Thoracic aorta (tissue), 2 donors: ENCODE results near the gene PFKFB3. TPM values are rescaled to one million over a fixed set of nuclear protein-coding genes. Genes with fewer than 3 reads are reported as not detected.
"Not testable (repeated sequence)": the region's sequence is repeated elsewhere in the genome, so short reads cannot be mapped to it uniquely, and the experiment has no call there.

Source experiments
- ATAC-seq: fragments of 150-250 bp; one replicate; pipeline ENCODE4 v1.8.0; 2017; ENCODE audit warnings: low read depth; ENCODE audit not compliant: insufficient number of reproducible peaks, low FRiP score
- DNase-seq: peaks from one replicate; pipeline ENCODE4 v3.0.0-alpha.2; 2020; ENCODE audit warnings: low spot score
- H3K27ac ChIP-seq, 2 donors: fragments of 200-600 bp; sonication (generic); 1 replicate in 1 of 2; 2 replicates in 1 of 2; pipeline ENCODE4 v1.5.1; 2016; ENCODE audit warnings: mild to moderate bottlenecking in 2 of 2, moderate library complexity in 2 of 2
- H3K27me3 ChIP-seq: fragments of 200-600 bp; sonication (generic); replicated peaks from 2 replicates; pipeline ENCODE4 v1.6.0; 2016; ENCODE audit warnings: mild to moderate bottlenecking; ENCODE audit not compliant: insufficient read depth
- H3K36me3 ChIP-seq: fragments of 200-600 bp; sonication (generic); one replicate; pipeline ENCODE4 v1.5.1; 2016
- H3K4me1 ChIP-seq, 2 donors: fragments of 200-600 bp; sonication (generic); 1 replicate in 1 of 2; 2 replicates in 1 of 2; pipeline versions ENCODE4 v1.5.1 to v1.6.0; 2016; ENCODE audit warnings: low read depth in 2 of 2, mild to moderate bottlenecking in 1 of 2; ENCODE audit not compliant: control insufficient read depth in 1 of 2
- H3K4me3 ChIP-seq: fragments of 200-600 bp; sonication (generic); 2 replicates; pipeline ENCODE4 v1.5.1; 2016; ENCODE audit warnings: mild to moderate bottlenecking
- H3K9me3 ChIP-seq: fragments of 200-600 bp; sonication (generic); 2 replicates; pipeline ENCODE4 v1.5.1; 2016
- total RNA-seq, 2 donors: library from RNA; depleted of rRNA; stranded (reverse); fragments of >200 nt; gene quantifications; one replicate each; pipeline versions ENCODE4 v1.1.0 to v1.2.3, GENCODE V29; 2016
- TF ChIP-seq, protein P1 (sequence below): fragments of 200-600 bp; sonication (generic); IDR thresholded peaks from one replicate; pipeline ENCODE4 v1.5.1; 2019; ENCODE audit warnings: antibody characterized with exemption

PFKFB3 gene
- total RNA-seq, 2 donors from 2014 or later = 151 to 311 TPM

- Histone ChIP-seq H3K27me3 (no peaks in the 10 kb centered on the region), H3K27ac (no peak overlapping the region), H3K4me1 (peaks cover 12 to 24% of the 10 kb centered on the region in 2 donors), H3K9me3 (no peaks in the 10 kb centered on the region), H3K4me3 (no peak overlapping the region), H3K36me3 (no peaks in the 10 kb centered on the region)
- TF ChIP-seq, protein P1, sequence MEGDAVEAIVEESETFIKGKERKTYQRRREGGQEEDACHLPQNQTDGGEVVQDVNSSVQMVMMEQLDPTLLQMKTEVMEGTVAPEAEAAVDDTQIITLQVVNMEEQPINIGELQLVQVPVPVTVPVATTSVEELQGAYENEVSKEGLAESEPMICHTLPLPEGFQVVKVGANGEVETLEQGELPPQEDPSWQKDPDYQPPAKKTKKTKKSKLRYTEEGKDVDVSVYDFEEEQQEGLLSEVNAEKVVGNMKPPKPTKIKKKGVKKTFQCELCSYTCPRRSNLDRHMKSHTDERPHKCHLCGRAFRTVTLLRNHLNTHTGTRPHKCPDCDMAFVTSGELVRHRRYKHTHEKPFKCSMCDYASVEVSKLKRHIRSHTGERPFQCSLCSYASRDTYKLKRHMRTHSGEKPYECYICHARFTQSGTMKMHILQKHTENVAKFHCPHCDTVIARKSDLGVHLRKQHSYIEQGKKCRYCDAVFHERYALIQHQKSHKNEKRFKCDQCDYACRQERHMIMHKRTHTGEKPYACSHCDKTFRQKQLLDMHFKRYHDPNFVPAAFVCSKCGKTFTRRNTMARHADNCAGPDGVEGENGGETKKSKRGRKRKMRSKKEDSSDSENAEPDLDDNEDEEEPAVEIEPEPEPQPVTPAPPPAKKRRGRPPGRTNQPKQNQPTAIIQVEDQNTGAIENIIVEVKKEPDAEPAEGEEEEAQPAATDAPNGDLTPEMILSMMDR = no peak
- DNase-seq (no peak), ATAC-seq (no peak)
Measured at GRCh38 chr10:6186894-6187256, 15.9 kb upstream of the PFKFB3 start.

- no peak overlapping the region for H3K27ac ChIP-seq
- TF ChIP-seq, protein P1 = no peak
- no peak for ATAC-seq
Measured at GRCh38 chr10:6187278-6187677, 15.5 kb upstream of the PFKFB3 start.

GRCh38 chr10:6190033-6190432 is 12.7 kb upstream of the PFKFB3 start:
- not testable (repeated sequence) for DNase-seq, H3K27ac ChIP-seq, H3K27me3 ChIP-seq, ATAC-seq, H3K4me3 ChIP-seq, H3K9me3 ChIP-seq, H3K36me3 ChIP-seq
- H3K4me1 ChIP-seq = peaks cover 31 to 43% of the 10 kb centered on the region in 2 donors

More at GRCh38 chr10:6187278-6187677, 15.5 kb upstream of the PFKFB3 start:
- Histone ChIP-seq H3K4me1 (peaks cover 12 to 24% of the 10 kb centered on the region in 2 donors), H3K9me3 (no peaks in the 10 kb centered on the region), H3K4me3 (no peak overlapping the region), H3K36me3 (no peaks in the 10 kb centered on the region), H3K27me3 (no peaks in the 10 kb centered on the region)
- no peak for DNase-seq

- DNase-seq (no peak), ATAC-seq (no peak)
- H3K9me3 ChIP-seq = no peaks in the 10 kb centered on the region
- no peaks in the 10 kb centered on the region for H3K27me3 ChIP-seq
- TF ChIP-seq, protein P1 = no peak
- peaks cover 40 to 52% of the 10 kb centered on the region in 2 donors for H3K4me1 ChIP-seq
- no peaks in the 10 kb centered on the region for H3K36me3 ChIP-seq
- H3K27ac ChIP-seq = peak overlapping the region; percentile 81 to 92
- no peak overlapping the region for H3K4me3 ChIP-seq
Measured at GRCh38 chr10:6191147-6191546, 11.6 kb upstream of the PFKFB3 start.

GRCh38 chr10:6191569-6191968 is 11.2 kb upstream of the PFKFB3 start:
- H3K36me3 ChIP-seq = no peaks in the 10 kb centered on the region
- DNase-seq (no peak), ATAC-seq (no peak)
- peaks cover 45 to 56% of the 10 kb centered on the region in 2 donors for H3K4me1 ChIP-seq
- no peak overlapping the region for H3K4me3 ChIP-seq
- H3K9me3 ChIP-seq = no peaks in the 10 kb centered on the region
- no peaks in the 10 kb centered on the region for H3K27me3 ChIP-seq
- TF ChIP-seq, protein P1 = no peak
- H3K27ac ChIP-seq = peak overlapping the region; percentile 81 to 92

- H3K36me3 ChIP-seq, H3K9me3 ChIP-seq, H3K27me3 ChIP-seq, H3K4me3 ChIP-seq, DNase-seq, ATAC-seq: not testable (repeated sequence)
- Histone ChIP-seq H3K4me1 (peaks cover 62 to 74% of the 10 kb centered on the region in 2 donors), H3K27ac (peak overlapping the region; percentile 92)
Measured at GRCh38 chr10:6193342-6193741, 9.4 kb upstream of the PFKFB3 start.
